ENCODE data around the gene TPST2. TPM values are rescaled to one million over a fixed set of nuclear protein-coding genes. Genes with fewer than 3 reads are reported as not detected.

TPST2 gene
- total RNA-seq, 4 donors from 2014 or later: 26.8 to 47.9 (median 38.5) TPM

DNA sequence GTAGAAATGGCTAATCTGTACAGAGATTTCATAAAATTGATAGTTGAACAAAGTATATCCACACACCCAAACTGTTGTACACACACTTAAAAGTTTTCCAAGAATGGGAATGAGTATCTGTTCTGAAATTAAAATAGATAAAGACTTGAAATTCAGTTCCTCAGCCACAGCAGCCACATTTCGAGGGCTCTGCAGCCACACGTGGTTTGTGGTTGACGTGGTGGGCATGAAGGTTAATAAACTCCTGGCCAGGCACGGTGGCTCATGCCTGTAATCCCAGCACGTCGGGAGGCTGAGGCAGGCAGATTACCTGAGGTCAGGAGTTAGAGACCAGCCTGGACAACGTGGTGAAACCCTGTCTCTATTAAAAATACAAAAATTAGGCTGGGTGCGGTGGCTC, 24.0 kb downstream of the TPST2 start:
- no peaks in the 10 kb centered on the region for H3K36me3 ChIP-seq
- H3K27ac ChIP-seq: no peak overlapping the region
- H3K4me1 ChIP-seq: no peaks in the 10 kb centered on the region
- TF ChIP-seq, protein P1, sequence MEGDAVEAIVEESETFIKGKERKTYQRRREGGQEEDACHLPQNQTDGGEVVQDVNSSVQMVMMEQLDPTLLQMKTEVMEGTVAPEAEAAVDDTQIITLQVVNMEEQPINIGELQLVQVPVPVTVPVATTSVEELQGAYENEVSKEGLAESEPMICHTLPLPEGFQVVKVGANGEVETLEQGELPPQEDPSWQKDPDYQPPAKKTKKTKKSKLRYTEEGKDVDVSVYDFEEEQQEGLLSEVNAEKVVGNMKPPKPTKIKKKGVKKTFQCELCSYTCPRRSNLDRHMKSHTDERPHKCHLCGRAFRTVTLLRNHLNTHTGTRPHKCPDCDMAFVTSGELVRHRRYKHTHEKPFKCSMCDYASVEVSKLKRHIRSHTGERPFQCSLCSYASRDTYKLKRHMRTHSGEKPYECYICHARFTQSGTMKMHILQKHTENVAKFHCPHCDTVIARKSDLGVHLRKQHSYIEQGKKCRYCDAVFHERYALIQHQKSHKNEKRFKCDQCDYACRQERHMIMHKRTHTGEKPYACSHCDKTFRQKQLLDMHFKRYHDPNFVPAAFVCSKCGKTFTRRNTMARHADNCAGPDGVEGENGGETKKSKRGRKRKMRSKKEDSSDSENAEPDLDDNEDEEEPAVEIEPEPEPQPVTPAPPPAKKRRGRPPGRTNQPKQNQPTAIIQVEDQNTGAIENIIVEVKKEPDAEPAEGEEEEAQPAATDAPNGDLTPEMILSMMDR (IDR thresholded peaks at IDR 0.05): no peak
- no peak for TF ChIP-seq POLR2A (IDR thresholded peaks at IDR 0.05)
- no peak for DNase-seq
- no peaks in the 10 kb centered on the region for H3K9me3 ChIP-seq
- H3K4me3 ChIP-seq: no peak overlapping the region
- no peaks in the 10 kb centered on the region for H3K27me3 ChIP-seq

DNA sequence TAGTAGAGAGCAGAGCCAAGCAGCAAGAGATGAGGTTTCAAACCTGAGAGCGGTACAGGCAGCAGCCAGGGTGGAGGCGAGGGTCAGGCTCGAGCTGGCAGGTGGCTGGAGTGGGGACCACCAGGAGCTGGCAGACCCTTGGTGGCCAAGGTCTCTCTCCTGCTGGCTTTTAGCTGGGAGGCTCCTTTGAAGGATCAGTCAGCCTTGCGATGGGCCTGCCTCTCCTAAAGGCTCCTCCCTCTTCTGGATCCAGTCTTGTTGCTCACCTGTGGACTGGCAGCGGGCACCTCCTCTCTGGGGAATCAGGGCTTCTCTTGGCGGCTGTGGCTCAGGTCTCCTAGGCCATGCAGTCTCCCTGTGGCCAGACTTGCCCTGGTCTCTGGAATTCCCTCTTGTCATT, 24.8 kb downstream of the TPST2 start:
- H3K27ac ChIP-seq: no peak overlapping the region
- no peak for DNase-seq
- no peak overlapping the region for H3K4me3 ChIP-seq
- no peaks in the 10 kb centered on the region for H3K4me1 ChIP-seq
- no peaks in the 10 kb centered on the region for H3K36me3 ChIP-seq
- TF ChIP-seq POLR2A (IDR thresholded peaks at IDR 0.05): no peak
- TF ChIP-seq, protein P1 (IDR thresholded peaks at IDR 0.05): no peak
- no peaks in the 10 kb centered on the region for H3K27me3 ChIP-seq
- no peaks in the 10 kb centered on the region for H3K9me3 ChIP-seq

DNA sequence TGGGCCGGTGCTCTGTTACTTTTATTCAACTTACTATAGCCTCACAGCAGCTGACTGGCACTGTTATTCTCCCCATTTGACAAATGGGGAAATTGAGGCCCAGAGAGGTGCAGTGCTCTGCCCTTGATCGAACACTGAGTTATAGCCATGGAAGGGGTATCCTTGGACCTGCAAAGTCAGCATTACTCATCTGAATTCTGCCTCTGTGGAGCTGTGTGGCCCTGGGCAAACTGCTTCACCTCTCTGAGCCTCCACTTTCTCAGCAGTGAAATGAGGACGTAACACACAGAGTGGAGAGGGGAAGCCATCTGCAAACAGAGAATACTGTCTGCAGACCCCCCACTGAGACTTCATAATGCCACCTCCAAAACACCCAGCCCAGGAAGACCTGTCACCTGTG, 25.3 kb downstream of the TPST2 start:
- Histone ChIP-seq H3K27me3 (no peaks in the 10 kb centered on the region), H3K4me1 (no peaks in the 10 kb centered on the region), H3K27ac (no peak overlapping the region), H3K4me3 (no peak overlapping the region), H3K9me3 (no peaks in the 10 kb centered on the region), H3K36me3 (no peaks in the 10 kb centered on the region)
- no peak for DNase-seq
- TF ChIP-seq, protein P1 (IDR thresholded peaks at IDR 0.05): no peak
- no peak for TF ChIP-seq POLR2A (IDR thresholded peaks at IDR 0.05)

DNA sequence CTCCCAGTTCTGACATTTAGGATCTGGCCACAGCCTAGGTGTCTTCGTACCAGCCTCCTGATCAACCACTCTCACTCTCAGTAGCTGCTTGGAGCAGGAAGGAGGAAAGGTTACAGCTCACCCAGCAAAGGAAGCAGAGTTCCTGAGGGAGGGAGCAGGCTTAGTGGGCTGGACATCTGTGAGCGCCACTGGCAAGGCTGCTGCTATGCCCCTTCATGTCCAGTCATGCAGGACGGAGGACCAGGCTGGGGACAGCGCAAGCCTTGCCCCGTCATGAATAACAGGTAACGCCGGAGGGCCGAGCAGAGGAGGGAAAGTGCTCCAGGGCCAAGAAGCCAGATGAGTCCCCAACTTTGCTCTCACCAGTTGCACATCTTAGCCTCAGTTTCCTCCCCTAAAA, 25.8 kb downstream of the TPST2 start:
- Histone ChIP-seq H3K4me3 (no peak overlapping the region), H3K9me3 (no peaks in the 10 kb centered on the region), H3K4me1 (no peaks in the 10 kb centered on the region), H3K27me3 (no peaks in the 10 kb centered on the region), H3K36me3 (no peaks in the 10 kb centered on the region), H3K27ac (no peak overlapping the region)
- TF ChIP-seq POLR2A (IDR thresholded peaks at IDR 0.05): no peak
- TF ChIP-seq, protein P1 (IDR thresholded peaks at IDR 0.05): no peak
- no peak for DNase-seq

DNA sequence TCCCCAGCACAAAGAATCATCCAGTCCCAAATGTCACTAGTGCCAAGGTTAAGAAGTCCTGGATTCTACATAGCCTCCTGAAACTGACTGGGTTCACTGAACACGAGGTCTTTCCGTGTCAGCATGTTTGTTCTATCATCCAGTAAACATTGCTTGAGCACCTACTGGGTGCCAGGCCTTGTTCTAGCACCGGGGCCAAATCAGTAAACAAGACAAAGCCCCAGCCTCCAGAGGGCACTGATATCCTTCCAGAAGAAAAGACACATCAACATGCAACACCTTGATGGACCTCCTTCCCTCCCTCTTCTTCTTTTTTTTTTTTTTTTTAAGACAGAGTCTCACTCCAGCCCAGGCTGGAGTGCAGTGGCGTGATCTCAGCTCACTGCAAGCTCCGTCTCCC, 26.9 kb downstream of the TPST2 start:
- Histone ChIP-seq H3K4me1 (no peaks in the 10 kb centered on the region), H3K9me3 (no peaks in the 10 kb centered on the region), H3K27ac (no peak overlapping the region), H3K4me3 (no peak overlapping the region), H3K27me3 (no peaks in the 10 kb centered on the region), H3K36me3 (no peaks in the 10 kb centered on the region)
- DNase-seq: no peak
- TF ChIP-seq, protein P1 (IDR thresholded peaks at IDR 0.05): peak in 1 of 6 experiments; percentile 11
- no peak for TF ChIP-seq POLR2A (IDR thresholded peaks at IDR 0.05)

DNA sequence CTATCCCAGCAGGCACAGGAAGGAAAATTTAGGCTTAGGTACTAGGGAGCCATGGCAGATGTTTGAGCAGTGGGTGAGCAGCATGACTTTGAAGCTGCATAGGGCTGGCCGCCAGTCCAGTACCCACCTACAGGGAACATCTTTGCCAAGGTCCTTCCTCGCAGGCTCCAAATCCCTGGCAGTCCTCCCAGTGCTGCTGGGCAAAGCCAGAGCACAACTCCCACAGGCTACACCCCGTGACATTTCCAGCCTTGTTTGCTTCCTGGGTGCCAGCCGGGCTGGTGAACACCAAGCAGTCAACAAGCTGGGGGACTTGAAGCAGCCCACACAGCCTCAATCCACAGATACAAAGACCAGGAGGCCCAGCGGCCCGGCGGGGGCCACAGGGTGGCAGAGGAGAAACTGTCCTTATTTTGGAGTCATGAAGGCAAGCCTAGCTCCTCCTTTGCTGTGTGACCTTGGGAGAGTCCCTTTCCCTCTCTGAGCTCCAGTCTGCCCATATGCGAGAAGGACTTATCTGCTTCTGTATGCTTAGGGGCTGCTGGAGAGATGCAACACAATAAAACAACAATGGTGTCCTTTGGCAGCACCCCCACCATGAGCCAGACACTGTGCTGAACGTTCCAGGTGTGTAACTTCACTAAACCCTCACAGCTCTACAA, 28.0 kb downstream of the TPST2 start:
- DNase-seq: no peak
- H3K27ac ChIP-seq: no peak overlapping the region
- H3K4me1 ChIP-seq: no peaks in the 10 kb centered on the region
- no peaks in the 10 kb centered on the region for H3K36me3 ChIP-seq
- no peaks in the 10 kb centered on the region for H3K27me3 ChIP-seq
- H3K4me3 ChIP-seq: no peak overlapping the region
- no peaks in the 10 kb centered on the region for H3K9me3 ChIP-seq
- TF ChIP-seq, protein P1 (IDR thresholded peaks at IDR 0.05): no peak
- TF ChIP-seq POLR2A (IDR thresholded peaks at IDR 0.05): no peak

Data from Peyer's patch (tissue), 4 donors.